Measurements from ENCODE around the gene CHID1. TPM values are rescaled to one million over a fixed set of nuclear protein-coding genes. Genes with fewer than 3 reads are reported as not detected.

The CHID1 gene
- total RNA-seq, 4 donors from 2014 or later = 36.0 to 55.3 (median 46.4) TPM

GRCh38 chr11:823441-824291 lies 86.9 kb downstream of the CHID1 start:
- H3K4me1 ChIP-seq = peaks cover 0 to 62% (median 26%) of the 10 kb centered on the region in 3 donors
- no peak for ATAC-seq

GRCh38 chr11:821512-822371 lies 88.9 kb downstream of the CHID1 start:
- peaks cover 0 to 47% (median 19%) of the 10 kb centered on the region in 3 donors for H3K4me1 ChIP-seq
- H3K4me3 ChIP-seq = peak overlapping the region in 1 of 2 donors; percentile 99
- H3K9me3 ChIP-seq = no peaks in the 10 kb centered on the region
- peaks cover 0 to 49% of the 10 kb centered on the region in 2 donors for H3K36me3 ChIP-seq
- H3K27ac ChIP-seq = peak overlapping the region in 3 of 4 donors; percentile 91 to 100 (median 96)
- ATAC-seq = no peak
- 64% methylated on average over 3 of the region's 22 CpGs; no CpG with 5 or more reads in 1 of the 2 donors for WGBS, 2 donors (ENCODE audit: low coverage in 1 of 2)
- peaks cover 30% of the 10 kb centered on the region for H3K27me3 ChIP-seq
- no peak for TF ChIP-seq EP300 (IDR thresholded peaks at IDR 0.05)
- TF ChIP-seq POLR2A (IDR thresholded peaks at IDR 0.05) = peak in 1 of 2 donors; percentile 3
- TF ChIP-seq, protein P1, sequence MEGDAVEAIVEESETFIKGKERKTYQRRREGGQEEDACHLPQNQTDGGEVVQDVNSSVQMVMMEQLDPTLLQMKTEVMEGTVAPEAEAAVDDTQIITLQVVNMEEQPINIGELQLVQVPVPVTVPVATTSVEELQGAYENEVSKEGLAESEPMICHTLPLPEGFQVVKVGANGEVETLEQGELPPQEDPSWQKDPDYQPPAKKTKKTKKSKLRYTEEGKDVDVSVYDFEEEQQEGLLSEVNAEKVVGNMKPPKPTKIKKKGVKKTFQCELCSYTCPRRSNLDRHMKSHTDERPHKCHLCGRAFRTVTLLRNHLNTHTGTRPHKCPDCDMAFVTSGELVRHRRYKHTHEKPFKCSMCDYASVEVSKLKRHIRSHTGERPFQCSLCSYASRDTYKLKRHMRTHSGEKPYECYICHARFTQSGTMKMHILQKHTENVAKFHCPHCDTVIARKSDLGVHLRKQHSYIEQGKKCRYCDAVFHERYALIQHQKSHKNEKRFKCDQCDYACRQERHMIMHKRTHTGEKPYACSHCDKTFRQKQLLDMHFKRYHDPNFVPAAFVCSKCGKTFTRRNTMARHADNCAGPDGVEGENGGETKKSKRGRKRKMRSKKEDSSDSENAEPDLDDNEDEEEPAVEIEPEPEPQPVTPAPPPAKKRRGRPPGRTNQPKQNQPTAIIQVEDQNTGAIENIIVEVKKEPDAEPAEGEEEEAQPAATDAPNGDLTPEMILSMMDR (IDR thresholded peaks at IDR 0.05) = no peak
- no peak for TF ChIP-seq POLR2AphosphoS5 (IDR thresholded peaks at IDR 0.05)

More at GRCh38 chr11:823441-824291, 86.9 kb downstream of the CHID1 start:
- TF ChIP-seq EP300 (IDR thresholded peaks at IDR 0.05) (no peak), POLR2A (IDR thresholded peaks at IDR 0.05) (no peak), POLR2AphosphoS5 (IDR thresholded peaks at IDR 0.05) (no peak)
- TF ChIP-seq, protein P1 (IDR thresholded peaks at IDR 0.05) = no peak
- H3K27ac ChIP-seq = no peak overlapping the region
- H3K9me3 ChIP-seq = no peaks in the 10 kb centered on the region
- H3K4me3 ChIP-seq = no peak overlapping the region
- H3K27me3 ChIP-seq = peaks cover 49% of the 10 kb centered on the region
- no CpG with 5 or more reads among the region's 53 CpGs for WGBS, 2 donors (ENCODE audit: low coverage in 1 of 2)
- H3K36me3 ChIP-seq = peaks cover 0 to 49% of the 10 kb centered on the region in 2 donors

DNA sequence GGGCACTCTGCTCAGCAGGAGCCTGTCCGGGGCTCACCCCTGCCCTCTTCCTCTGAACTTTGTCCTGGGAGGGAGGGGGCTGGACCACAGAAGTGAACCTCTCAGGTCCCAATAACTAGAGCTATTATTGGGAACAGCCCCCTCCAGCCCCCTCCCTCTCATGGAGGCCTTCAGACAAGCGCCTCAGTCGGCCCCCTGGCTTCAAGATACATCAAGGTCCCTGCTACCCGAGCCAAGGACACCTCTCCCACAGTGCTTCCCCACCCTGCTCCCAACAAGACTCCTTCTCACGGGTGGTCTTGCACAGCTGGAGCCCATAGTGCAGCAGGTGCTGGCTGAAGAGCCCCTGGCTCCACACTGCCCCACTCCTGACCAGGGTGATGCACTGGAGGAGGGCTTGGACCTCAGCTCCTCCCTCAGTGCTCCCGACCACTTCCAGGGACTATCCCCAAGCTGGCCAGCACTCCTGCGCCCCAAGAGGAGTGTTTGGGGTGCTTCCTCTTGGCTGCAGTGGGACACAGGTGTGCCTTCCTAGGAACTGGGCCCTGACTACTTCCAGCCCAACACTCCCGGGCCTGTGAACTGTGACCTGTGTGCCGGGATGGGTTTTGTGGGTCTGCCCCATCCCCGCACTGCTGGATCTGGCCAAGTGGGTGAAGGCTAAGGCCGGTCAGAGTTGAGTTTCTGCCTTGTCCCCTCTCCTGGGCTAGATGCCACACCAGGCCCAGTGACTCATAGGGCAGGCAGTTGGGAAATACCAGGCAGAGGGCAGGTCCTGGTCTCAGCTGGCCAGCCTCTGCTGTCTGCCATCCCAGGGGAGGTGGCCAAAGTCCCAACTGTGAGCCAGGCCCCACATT lies 89.7 kb downstream of the CHID1 start:
- H3K27ac ChIP-seq = peak overlapping the region; percentile 75 to 100 (median 94)
- TF ChIP-seq, protein P1 (IDR thresholded peaks at IDR 0.05) = no peak
- no peak for TF ChIP-seq EP300 (IDR thresholded peaks at IDR 0.05)
- peak; percentile 88 for TF ChIP-seq POLR2AphosphoS5 (IDR thresholded peaks at IDR 0.05)
- peak in 1 of 2 donors; percentile 8 for TF ChIP-seq POLR2A (IDR thresholded peaks at IDR 0.05)
- H3K27me3 ChIP-seq = peaks cover 21% of the 10 kb centered on the region
- whole genome bisulfite sequencing, 2 donors (ENCODE audit: low coverage in 1 of 2) = 20 to 70% methylated on average over 1 to 2 of the region's 11 CpGs
- ATAC-seq = peak; percentile 39
- H3K9me3 ChIP-seq = no peaks in the 10 kb centered on the region
- peaks cover 0 to 40% (median 18%) of the 10 kb centered on the region in 3 donors for H3K4me1 ChIP-seq
- H3K36me3 ChIP-seq = peaks cover 0 to 46% of the 10 kb centered on the region in 2 donors
- H3K4me3 ChIP-seq = peak overlapping the region; percentile 63 to 99

DNA sequence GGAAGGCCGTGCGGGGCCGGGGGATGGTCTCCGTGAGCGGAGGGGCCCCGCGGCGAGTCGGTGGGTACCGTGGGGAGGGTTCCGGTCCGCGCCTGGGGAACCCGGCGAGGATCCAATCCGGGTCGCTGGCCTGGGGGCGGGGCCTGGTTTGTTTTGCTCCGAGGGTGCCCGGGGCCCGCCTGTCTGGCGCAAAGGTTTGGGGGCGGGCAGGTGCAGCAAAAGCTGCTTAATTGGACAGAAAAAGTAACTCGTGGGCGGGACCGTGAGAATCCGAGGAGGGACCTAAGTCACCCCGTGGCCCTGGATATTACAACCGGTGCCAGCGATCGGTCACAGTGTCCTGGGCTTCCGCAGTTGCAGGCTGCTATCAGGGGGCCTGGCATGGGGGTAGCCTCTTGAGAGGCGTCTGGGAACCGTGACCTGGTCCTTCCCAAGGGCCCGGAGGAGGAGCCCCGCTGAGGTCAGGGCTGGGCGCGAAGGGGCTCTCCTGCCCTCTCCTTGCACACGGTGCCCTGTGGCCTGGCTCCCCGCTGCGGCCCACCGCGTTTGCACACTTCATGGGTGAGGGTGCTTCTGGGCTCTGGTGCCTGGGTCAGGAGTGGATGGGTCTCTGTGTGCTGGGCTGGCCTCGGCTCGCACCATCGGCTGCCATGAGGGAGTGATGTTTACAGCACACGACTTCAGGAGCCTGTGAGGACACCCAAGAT lies 90.5 kb downstream of the CHID1 start:
- Histone ChIP-seq H3K27me3 (peaks cover 14% of the 10 kb centered on the region), H3K36me3 (peaks cover 0 to 39% of the 10 kb centered on the region in 2 donors), H3K9me3 (no peaks in the 10 kb centered on the region), H3K4me1 (peaks cover 0 to 35% (median 18%) of the 10 kb centered on the region in 3 donors), H3K27ac (peak overlapping the region; percentile 75 to 100 (median 94)), H3K4me3 (peak overlapping the region; percentile 63 to 99)
- peak; percentile 80 for ATAC-seq
- TF ChIP-seq, protein P1 (IDR thresholded peaks at IDR 0.05) = no peak
- TF ChIP-seq POLR2A (IDR thresholded peaks at IDR 0.05) (peak; percentile 23 to 37), POLR2AphosphoS5 (IDR thresholded peaks at IDR 0.05) (peak; percentile 51)
- 0% methylated on average over 1 of the region's 47 CpGs; no CpG with 5 or more reads in 1 of the 2 donors for WGBS, 2 donors (ENCODE audit: low coverage in 1 of 2)
